ENCODE data around the gene SAMD4A.

DNA sequence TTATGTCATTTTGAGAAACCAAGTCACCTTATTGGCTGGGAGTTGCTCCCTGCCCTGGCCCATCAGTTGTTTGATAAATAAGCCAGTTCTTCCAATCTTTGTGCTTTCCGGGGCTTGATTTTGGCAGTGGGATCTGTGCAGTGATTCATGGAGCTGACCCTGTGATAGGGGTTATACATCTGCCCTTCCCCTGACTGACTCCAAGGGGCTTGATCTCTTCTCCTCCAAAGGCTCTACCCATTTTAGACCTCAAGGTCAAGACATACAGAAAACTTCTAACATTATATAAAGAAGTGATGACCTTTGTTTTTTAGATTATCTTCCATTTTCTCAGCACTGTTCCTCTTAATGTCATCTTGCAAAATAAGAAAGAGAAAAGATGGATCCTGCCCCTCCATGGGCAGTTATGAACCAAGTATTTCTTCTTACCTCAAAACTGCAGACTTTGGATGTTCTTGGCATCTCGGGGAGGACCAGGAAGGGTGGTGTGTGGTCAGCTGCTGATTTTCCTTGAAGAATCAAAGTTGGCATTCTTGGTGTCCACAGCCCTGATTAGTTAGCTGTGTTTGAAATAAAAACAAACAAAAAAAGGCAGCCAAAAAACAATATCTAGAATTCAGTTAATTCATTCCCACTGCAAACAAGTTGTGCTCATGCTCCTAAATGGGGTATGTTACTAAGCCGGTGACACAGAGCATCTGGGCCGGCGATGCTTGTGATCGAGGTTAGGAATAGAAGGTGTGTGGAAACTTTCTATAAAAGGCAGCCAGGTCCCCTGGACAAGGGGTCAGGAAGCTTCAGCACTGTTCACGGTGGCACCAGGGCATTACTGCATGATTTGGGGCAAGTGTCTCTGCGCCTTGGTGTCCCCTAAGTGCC is 120.2 kb downstream of the SAMD4A start:
- TF ChIP-seq, protein P1, sequence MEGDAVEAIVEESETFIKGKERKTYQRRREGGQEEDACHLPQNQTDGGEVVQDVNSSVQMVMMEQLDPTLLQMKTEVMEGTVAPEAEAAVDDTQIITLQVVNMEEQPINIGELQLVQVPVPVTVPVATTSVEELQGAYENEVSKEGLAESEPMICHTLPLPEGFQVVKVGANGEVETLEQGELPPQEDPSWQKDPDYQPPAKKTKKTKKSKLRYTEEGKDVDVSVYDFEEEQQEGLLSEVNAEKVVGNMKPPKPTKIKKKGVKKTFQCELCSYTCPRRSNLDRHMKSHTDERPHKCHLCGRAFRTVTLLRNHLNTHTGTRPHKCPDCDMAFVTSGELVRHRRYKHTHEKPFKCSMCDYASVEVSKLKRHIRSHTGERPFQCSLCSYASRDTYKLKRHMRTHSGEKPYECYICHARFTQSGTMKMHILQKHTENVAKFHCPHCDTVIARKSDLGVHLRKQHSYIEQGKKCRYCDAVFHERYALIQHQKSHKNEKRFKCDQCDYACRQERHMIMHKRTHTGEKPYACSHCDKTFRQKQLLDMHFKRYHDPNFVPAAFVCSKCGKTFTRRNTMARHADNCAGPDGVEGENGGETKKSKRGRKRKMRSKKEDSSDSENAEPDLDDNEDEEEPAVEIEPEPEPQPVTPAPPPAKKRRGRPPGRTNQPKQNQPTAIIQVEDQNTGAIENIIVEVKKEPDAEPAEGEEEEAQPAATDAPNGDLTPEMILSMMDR (IDR thresholded peaks at IDR 0.05) = no peak
- no peak for TF ChIP-seq POLR2A (IDR thresholded peaks at IDR 0.05)

Measured in tibial nerve (tissue), 3 donors.